ENCODE results near the gene EMC9. TPM values are rescaled to one million over a fixed set of nuclear protein-coding genes. Genes with fewer than 3 reads are reported as not detected.

Gene EMC9
- total and polyA plus RNA-seq, 2 donors (not counting 1 experiment from before 2014, with no cell fraction given): 24.7 to 25.9 TPM

- Histone ChIP-seq H3K9ac (ENCODE audit: low read length) (no peak overlapping the region), H3K27me3 (replicated peaks in 1 of 4; ENCODE audit: control extremely low read depth in 1 of 4, control insufficient read depth in 3 of 4, insufficient read depth in 4 of 4, low read length in 3 of 4) (no peaks in the 10 kb centered on the region), H3K27ac (ENCODE audit: low read length in 2 of 2) (no peak overlapping the region), H3K79me2 (ENCODE audit: control insufficient read depth, insufficient read depth, low read length) (no peaks in the 10 kb centered on the region), H3K4me2 (replicated peaks; ENCODE audit: low read depth, low read length, poor library complexity, severe bottlenecking) (no peak overlapping the region), H3K9me3 (ENCODE audit: control extremely low read depth in 1 of 3, control insufficient read depth in 2 of 3, insufficient read depth in 1 of 3, low read length in 2 of 3) (no peaks in the 10 kb centered on the region), H4K20me1 (ENCODE audit: control insufficient read depth, insufficient read depth, low read length, poor library complexity, severe bottlenecking) (no peaks in the 10 kb centered on the region), H3K36me3 (replicated peaks in 1 of 2; ENCODE audit: control extremely low read depth in 1 of 2, control insufficient read depth in 1 of 2, extremely low read depth in 1 of 2, insufficient read depth in 2 of 2, low read length in 1 of 2) (peaks cover 3 to 64% of the 10 kb centered on the region in 2 experiments), H3K4me1 (ENCODE audit: control insufficient read depth in 2 of 2, insufficient read depth in 2 of 2, low read length in 2 of 2) (no peaks in the 10 kb centered on the region), H2AFZ (ENCODE audit: insufficient read depth, low read depth, low read length, poor library complexity, severe bottlenecking) (no peak overlapping the region), H3K4me3 (ENCODE audit: control extremely low read depth in 1 of 5, extremely low read depth in 1 of 5, insufficient read depth in 1 of 5, low read depth in 2 of 5, low read length in 4 of 5) (no peak overlapping the region)
- intact Hi-C loops (cut with micrococcal nuclease): no loop called here
- DNase-seq: no peak
- Mint-ChIP-seq H3K9me3 (ENCODE audit: insufficient read depth) (no peaks in the 10 kb centered on the region), H3K27ac (no peak overlapping the region), H3K4me3 (no peak overlapping the region), H3K4me1 (peaks cover 8% of the 10 kb centered on the region), H3K27me3 (no peaks in the 10 kb centered on the region)
- ChIA-PET CTCF (interaction anchor here (1.0 to 1.2 kb wide), 2 partner anchors 85 to 129 kb away, joined by 3 read pairs; partner anchors contain the start of gene CIDEB), POLR2A (interaction anchor here (0.6 to 0.8 kb wide), 3 partner anchors 10 to 73 kb away, joined by 3 to 6 read pairs (median 5); partner anchors contain the start of gene MDP1)
- TF ChIP-seq CTCF (IDR thresholded peaks at IDR 0.05) (no peak), EZH2 (IDR thresholded peaks at IDR 0.05; ENCODE audit: borderline replicate concordance, insufficient read depth, low read depth, low read length, poor library complexity, severe bottlenecking) (no peak)
- 73% methylated on average over 9 of the region's 14 CpGs for WGBS (ENCODE audit: insufficient coverage)
- no peak for ATAC-seq (ENCODE audit: low read depth)
Measured at GRCh38 chr14:24179294-24179960, 38.0 kb upstream of the EMC9 start.
